ENCODE measurements around the gene MVD.
"Not testable (repeated sequence)": the region's sequence is repeated elsewhere in the genome, so short reads cannot be mapped to it uniquely, and the experiment has no call there.

MVD gene

GRCh38 chr16:88610909-88611812, 51.7 kb downstream of the MVD start:
- Histone ChIP-seq H3K36me3 (ENCODE audit: low read length) (peaks cover 5% of the 10 kb centered on the region; the same call in 1 of the 2 replicates), H3K9ac (ENCODE audit: low read length) (no peak overlapping the region), H3K27me3 (ENCODE audit: low read length) (no peaks in the 10 kb centered on the region), H3F3A (ENCODE audit: insufficient read depth) (no peaks in the 10 kb centered on the region), H3K79me2 (ENCODE audit: insufficient read depth, low read length) (0 out of 2 replicates have a peak, but pooled peaks cover 14% of the 10 kb centered on the region), H4K20me1 (ENCODE audit: low read depth, low read length) (peaks cover 3% of the 10 kb centered on the region; the same call in 1 of the 2 replicates), H3K9me3 (ENCODE audit: insufficient read depth, low read length) (no peaks in the 10 kb centered on the region), H3K4me3 (ENCODE audit: insufficient read depth, low read length, poor library complexity, severe bottlenecking) (no peak overlapping the region), H3K4me2 (ENCODE audit: low read depth, low read length, poor library complexity, severe bottlenecking) (no peak overlapping the region), H3K9me2 (replicated peaks; ENCODE audit: insufficient read depth, low read length) (no peaks in the 10 kb centered on the region), H2AFZ (ENCODE audit: low read depth, low read length, severe bottlenecking) (no peak overlapping the region), H3K27ac (ENCODE audit: low read depth, low read length) (no peak overlapping the region)
- no peak for TF ChIP-seq EZH2phosphoT487 (conservative IDR thresholded peaks at IDR 0.05; ENCODE audit: low read length)
- TF ChIP-seq CTCF (IDR thresholded peaks at IDR 0.05; ENCODE audit: insufficient read depth, low read length, poor library complexity, severe bottlenecking): no peak

- no peak for TF ChIP-seq CTCF (IDR thresholded peaks at IDR 0.05; ENCODE audit: insufficient read depth, low read length, poor library complexity, severe bottlenecking)
- TF ChIP-seq EZH2phosphoT487 (conservative IDR thresholded peaks at IDR 0.05; ENCODE audit: low read length): no peak
- Histone ChIP-seq H3K36me3 (ENCODE audit: low read length) (peaks cover 5% of the 10 kb centered on the region; the same call in 1 of the 2 replicates), H3K79me2 (ENCODE audit: insufficient read depth, low read length) (0 out of 2 replicates have a peak, but pooled peaks cover 7% of the 10 kb centered on the region), H3K9me2 (replicated peaks; ENCODE audit: insufficient read depth, low read length) (no peaks in the 10 kb centered on the region), H3K4me2 (ENCODE audit: low read depth, low read length, poor library complexity, severe bottlenecking) (no peak overlapping the region), H3K9ac (ENCODE audit: low read length) (no peak overlapping the region), H3K4me3 (ENCODE audit: insufficient read depth, low read length, poor library complexity, severe bottlenecking) (no peak overlapping the region), H4K20me1 (ENCODE audit: low read depth, low read length) (no peaks in the 10 kb centered on the region), H3K27ac (ENCODE audit: low read depth, low read length) (no peak overlapping the region), H3F3A (ENCODE audit: insufficient read depth) (no peaks in the 10 kb centered on the region), H3K9me3 (ENCODE audit: insufficient read depth, low read length) (no peaks in the 10 kb centered on the region), H3K27me3 (ENCODE audit: low read length) (no peaks in the 10 kb centered on the region), H2AFZ (ENCODE audit: low read depth, low read length, severe bottlenecking) (no peak overlapping the region)
These were observed 52.8 kb downstream of the MVD start for GRCh38 chr16:88610080-88610479.

GRCh38 chr16:88609426-88609825, 53.5 kb downstream of the MVD start:
- not testable (repeated sequence) for H3K27ac ChIP-seq (ENCODE audit: low read depth, low read length); H3K4me3 ChIP-seq (ENCODE audit: insufficient read depth, low read length, poor library complexity, severe bottlenecking); H3K9me2 ChIP-seq (replicated peaks; ENCODE audit: insufficient read depth, low read length); H3K4me2 ChIP-seq (ENCODE audit: low read depth, low read length, poor library complexity, severe bottlenecking); H3K79me2 ChIP-seq (ENCODE audit: insufficient read depth, low read length); H3K9ac ChIP-seq (ENCODE audit: low read length); H2AFZ ChIP-seq (ENCODE audit: low read depth, low read length, severe bottlenecking); H3K36me3 ChIP-seq (ENCODE audit: low read length); H4K20me1 ChIP-seq (ENCODE audit: low read depth, low read length); H3K27me3 ChIP-seq (ENCODE audit: low read length); H3K9me3 ChIP-seq (ENCODE audit: insufficient read depth, low read length); H3F3A ChIP-seq (ENCODE audit: insufficient read depth)

GRCh38 chr16:88608076-88608475, 54.8 kb downstream of the MVD start:
- Histone ChIP-seq H3K36me3 (ENCODE audit: low read length) (peaks cover 5% of the 10 kb centered on the region; the same call in 1 of the 2 replicates), H3K27me3 (ENCODE audit: low read length) (no peaks in the 10 kb centered on the region), H3K4me2 (ENCODE audit: low read depth, low read length, poor library complexity, severe bottlenecking) (no peak overlapping the region), H3K9me2 (replicated peaks; ENCODE audit: insufficient read depth, low read length) (no peaks in the 10 kb centered on the region), H3K9me3 (ENCODE audit: insufficient read depth, low read length) (no peaks in the 10 kb centered on the region), H3K9ac (ENCODE audit: low read length) (no peak overlapping the region), H3K4me3 (ENCODE audit: insufficient read depth, low read length, poor library complexity, severe bottlenecking) (no peak overlapping the region), H4K20me1 (ENCODE audit: low read depth, low read length) (no peaks in the 10 kb centered on the region), H3K27ac (ENCODE audit: low read depth, low read length) (no peak overlapping the region), H2AFZ (ENCODE audit: low read depth, low read length, severe bottlenecking) (no peak overlapping the region), H3K79me2 (ENCODE audit: insufficient read depth, low read length) (0 out of 2 replicates have a peak, but pooled peaks cover 7% of the 10 kb centered on the region), H3F3A (ENCODE audit: insufficient read depth) (no peaks in the 10 kb centered on the region)
- no peak for TF ChIP-seq EZH2phosphoT487 (conservative IDR thresholded peaks at IDR 0.05; ENCODE audit: low read length)
- no peak for TF ChIP-seq CTCF (IDR thresholded peaks at IDR 0.05; ENCODE audit: insufficient read depth, low read length, poor library complexity, severe bottlenecking)

All from SU-DHL-6 (cell line).